HCT116 (cell line): ENCODE measurements around the gene ZCCHC24. TPM values are rescaled to one million over a fixed set of nuclear protein-coding genes. Genes with fewer than 3 reads are reported as not detected.
A peak's percentile ranks its signal among the peaks of the same experiment; 100 is the strongest.

Experiments
- ATAC-seq: fragments of 200-7000 bp; cut with Tn5 transposase; 2 replicates; pipeline ENCODE4 v1.9.1; 2020; ENCODE audit warnings: mild to moderate bottlenecking, moderate library complexity
- BruUV-seq: library from RNA; stranded (reverse); fragments of 400-500 nt; replicated peaks from 2 replicates; lab custom pipeline; 2021; lab: Mats Ljungman, UMichigan
- CTCF ChIA-PET: fragments of 300-600 bp; sonication (Branson Sonifier 250); formaldehyde crosslinking; loops from one replicate; lab custom pipeline; 2021; ENCODE audit warnings: antibody characterized with exemption; lab: Charles Lee
- POLR2A ChIA-PET: fragments of 300-600, 350-600 bp; sonication (Branson Sonifier 250); formaldehyde crosslinking; loops from one replicate; lab custom pipeline; 2021; ENCODE audit warnings: antibody characterized with exemption; lab: Charles Lee
- RAD21 ChIA-PET, 2 experiments: fragments of 300-600 bp; sonication (Branson Sonifier 250); formaldehyde crosslinking; loops; one replicate each; lab custom pipeline; 2023; ENCODE audit warnings: low total read pairs in 2 of 2; ENCODE audit not compliant: uncharacterized antibody in 2 of 2, unreplicated experiment in 2 of 2, low non-redundant PET in 1 of 2; lab: Charles Lee
- DNase-seq: peaks from one replicate; pipeline ENCODE4 v3.0.0-alpha.2; 2010; ENCODE audit warnings: low read depth, low spot score
- H2AFZ ChIP-seq: fragments of 200-600 bp; shearing (Covaris generic), sonication (generic); 2 replicates; pipeline ENCODE4 v1.6.1; 2017; ENCODE audit warnings: low read depth, mixed run types, mixed read lengths, antibody characterized with exemption, low read length; ENCODE audit not compliant: poor library complexity, severe bottlenecking
- H3K27ac ChIP-seq: 2 replicates; pipeline ENCODE4 v1.5.1; 2012; ENCODE audit warnings: low read depth, low read length
- H3K27me3 ChIP-seq: fragments of 200-600 bp; sonication (generic); 2 replicates; pipeline ENCODE4 v1.6.1; 2016; ENCODE audit warnings: mixed run types, low read length, mixed read lengths; ENCODE audit not compliant: insufficient read depth
- H3K36me3 ChIP-seq, 2 experiments: fragments of 200-500 bp in 1 of 2; fragments of 200-600 bp in 1 of 2; sonication (Bioruptor generic) in 1 of 2; sonication (generic) in 1 of 2; 2 replicates each; pipeline versions ENCODE4 v1.5.1 to v1.6.1; 2014 to 2016; ENCODE audit warnings: low read length in 2 of 2, inconsistent platforms in 1 of 2, mixed read lengths in 1 of 2, mixed run types in 1 of 2; ENCODE audit not compliant: insufficient read depth in 2 of 2, control insufficient read depth in 1 of 2
- H3K4me1 ChIP-seq, 2 experiments: fragments of 200-600 bp in 1 of 2; sonication (generic) in 1 of 2; 2 replicates each; pipeline versions ENCODE4 v1.5.1 to v1.6.1; 2012 to 2017; ENCODE audit warnings: low read length in 2 of 2, inconsistent platforms in 1 of 2, mild to moderate bottlenecking in 1 of 2, mixed read lengths in 1 of 2, mixed run types in 1 of 2, moderate library complexity in 1 of 2; ENCODE audit not compliant: insufficient read depth in 2 of 2, control insufficient read depth in 1 of 2
- H3K4me2 ChIP-seq: fragments of 200-600 bp; sonication (generic); 2 replicates; pipeline ENCODE4 v1.6.1; 2017; ENCODE audit warnings: mixed run types, low read length, mixed read lengths
- H3K4me3 ChIP-seq, 2 experiments: fragments of 200-600 bp in 1 of 2; sonication (generic) in 1 of 2; replicated peaks in 1 of 2; 2 replicates each; pipeline ENCODE4 v1.5.1; 2011 to 2016; ENCODE audit warnings: low read length in 2 of 2, control low read depth in 1 of 2, low read depth in 1 of 2, mild to moderate bottlenecking in 1 of 2, mixed read lengths in 1 of 2, mixed run types in 1 of 2
- H3K79me2 ChIP-seq: fragments of 200-600 bp; sonication (generic); 2 replicates; pipeline ENCODE4 v1.6.1; 2017; ENCODE audit warnings: mild to moderate bottlenecking, mixed run types, low read length, moderate library complexity, mixed read lengths; ENCODE audit not compliant: insufficient read depth
- H3K9ac ChIP-seq: fragments of 200-600 bp; sonication (generic); 2 replicates; pipeline ENCODE4 v1.6.1; 2016; ENCODE audit warnings: low read length, mixed read lengths
- H3K9me2 ChIP-seq: fragments of 200-600 bp; sonication (generic), shearing (Covaris generic); 2 replicates; pipeline ENCODE4 v1.6.1; 2017; ENCODE audit warnings: mixed run types, mild to moderate bottlenecking, moderate library complexity; ENCODE audit not compliant: insufficient read depth
- H3K9me3 ChIP-seq, 2 experiments: fragments of 200-500 bp in 1 of 2; fragments of 200-600 bp in 1 of 2; sonication (Bioruptor generic) in 1 of 2; sonication (generic) in 1 of 2; 2 replicates each; pipeline ENCODE4 v1.6.1; 2014 to 2017; ENCODE audit warnings: low read length in 2 of 2, mixed read lengths in 2 of 2, inconsistent platforms in 1 of 2, low read depth in 1 of 2, mild to moderate bottlenecking in 1 of 2, mixed run types in 1 of 2, moderate library complexity in 1 of 2; ENCODE audit not compliant: control insufficient read depth in 1 of 2, insufficient read depth in 1 of 2
- H4K20me1 ChIP-seq: fragments of 200-600 bp; sonication (generic), shearing (Covaris generic); 2 replicates; pipeline ENCODE4 v1.6.1; 2017; ENCODE audit warnings: mixed run types, mild to moderate bottlenecking, moderate library complexity; ENCODE audit not compliant: insufficient read depth
- CBX3 ChIP-seq: IDR thresholded peaks from 2 replicates; pipeline ENCODE4 v1.6.1; 2012; ENCODE audit warnings: low read depth
- CEBPB ChIP-seq: IDR thresholded peaks from 2 replicates; pipeline ENCODE4 v1.6.1; 2012; ENCODE audit warnings: low read depth
- CTCF ChIP-seq, 3 experiments: fragments of 200-600 bp in 1 of 3; sonication (generic) in 1 of 3; IDR thresholded peaks in 2 of 3; conservative IDR thresholded peaks in 1 of 3; 2 replicates each; pipeline ENCODE4 v1.5.1; 2012 to 2017; ENCODE audit warnings: low read depth in 2 of 3, low read length in 2 of 3, antibody characterized with exemption in 1 of 3, borderline replicate concordance in 1 of 3, control low read depth in 1 of 3, mild to moderate bottlenecking in 1 of 3, mixed read lengths in 1 of 3, mixed run types in 1 of 3, moderate library complexity in 1 of 3; ENCODE audit not compliant: insufficient read depth in 1 of 3
- EZH2 ChIP-seq: fragments of 200-600 bp; sonication (generic); IDR thresholded peaks from 2 replicates; pipeline ENCODE4 v1.6.1; 2017; ENCODE audit warnings: antibody characterized with exemption, mixed run types
- EZH2phosphoT487 ChIP-seq: fragments of 200-600 bp; IDR thresholded peaks from 2 replicates; pipeline ENCODE4 v1.6.1; 2018; ENCODE audit warnings: antibody characterized with exemption, borderline replicate concordance
- POLR2A ChIP-seq: IDR thresholded peaks from 2 replicates; pipeline ENCODE4 v1.7.0; 2011; ENCODE audit warnings: borderline replicate concordance; ENCODE audit not compliant: insufficient read depth, insufficient read length; ENCODE audit errors: extremely low read depth
- REST ChIP-seq: IDR thresholded peaks from 2 replicates; pipeline ENCODE4 v1.6.1; 2012; ENCODE audit warnings: low read depth
- SP1 ChIP-seq: IDR thresholded peaks from 2 replicates; pipeline ENCODE4 v1.6.1; 2012; ENCODE audit warnings: low read depth
- SRF ChIP-seq: IDR thresholded peaks from 2 replicates; pipeline ENCODE4 v1.6.1; 2012; ENCODE audit warnings: low read depth
- TCF7L2 ChIP-seq: IDR thresholded peaks from 2 replicates; pipeline ENCODE4 v1.7.0; 2011; ENCODE audit warnings: borderline replicate concordance, inconsistent platforms; ENCODE audit not compliant: insufficient read depth, insufficient read length; ENCODE audit errors: extremely low read depth
- ZBTB33 ChIP-seq: IDR thresholded peaks from 2 replicates; pipeline ENCODE4 v1.6.1; 2011; ENCODE audit warnings: mild to moderate bottlenecking, low read length, moderate library complexity; ENCODE audit not compliant: insufficient replicate concordance; ENCODE audit errors: extremely low read depth
- intact Hi-C: fragments of 100-400 bp; cut with micrococcal nuclease; formaldehyde crosslinking; loops from 2 replicates; pipeline ENCODE4 v1.10.0; 2022
- total RNA-seq: library from RNA; stranded (reverse); gene quantifications from one replicate; pipeline ENCODE4 v1.2.1, GENCODE V29; 2021; ENCODE audit not compliant: unreplicated experiment
- TF ChIP-seq, protein P1 (sequence below): IDR thresholded peaks from 2 replicates; pipeline ENCODE4 v1.6.1; 2012

Gene ZCCHC24
- total RNA-seq, 1 experiment from 2014 or later = 7.0 TPM

- TF ChIP-seq CTCF (IDR thresholded peaks at IDR 0.05 in 2 of 3, conservative IDR thresholded peaks at IDR 0.05 in 1 of 3; ENCODE audit: borderline replicate concordance in 1 of 3, insufficient read depth in 1 of 3, low read depth in 2 of 3, low read length in 2 of 3) = no peak
These were observed 4.0 kb downstream of the ZCCHC24 start (continued) for GRCh38 chr10:79441433-79441832.

- Histone ChIP-seq H3K36me3 (no peaks in the 10 kb centered on the region), H2AFZ (no peak overlapping the region), H3K27ac (no peak overlapping the region), H4K20me1 (no peaks in the 10 kb centered on the region), H3K4me3 (no peak overlapping the region), H3K4me1 (peaks cover 8 to 37% of the 10 kb centered on the region in 2 experiments; a peak in 3 of 4 replicates), H3K4me2 (peak overlapping the region; percentile 22; the same call in 1 of the 2 replicates), H3K9me3 (no peaks in the 10 kb centered on the region), H3K27me3 (no peaks in the 10 kb centered on the region), H3K9ac (no peak overlapping the region), H3K79me2 (no peaks in the 10 kb centered on the region; the same call in 1 of the 2 replicates), H3K9me2 (no peaks in the 10 kb centered on the region)
- ChIA-PET CTCF (no interaction called here), RAD21 (no interaction called here), POLR2A (interaction anchor here (1.0 kb wide), 1 partner anchor 57 kb away, joined by 3 read pairs; no protein-coding TSS in a partner anchor)
- intact Hi-C loops = no loop called here
- no peak for DNase-seq
- no peak for ATAC-seq
- TF ChIP-seq CTCF (IDR thresholded peaks at IDR 0.05 in 2 of 3, conservative IDR thresholded peaks at IDR 0.05 in 1 of 3; ENCODE audit: borderline replicate concordance in 1 of 3, insufficient read depth in 1 of 3, low read depth in 2 of 3, low read length in 2 of 3) (no peak), TCF7L2 (no peak), REST (no peak), SRF (no peak), EZH2phosphoT487 (no peak), POLR2A (no peak), SP1 (no peak), ZBTB33 (no peak), CBX3 (no peak), EZH2 (no peak), CEBPB (no peak)
- TF ChIP-seq, protein P1, sequence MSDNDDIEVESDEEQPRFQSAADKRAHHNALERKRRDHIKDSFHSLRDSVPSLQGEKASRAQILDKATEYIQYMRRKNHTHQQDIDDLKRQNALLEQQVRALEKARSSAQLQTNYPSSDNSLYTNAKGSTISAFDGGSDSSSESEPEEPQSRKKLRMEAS = no peak
- no TSS peak for BruUV-seq
These were observed 5.1 kb downstream of the ZCCHC24 start for GRCh38 chr10:79440281-79440680.
